Adrenal gland (tissue), 5 donors: Measurements from ENCODE around the gene GHRHR.

Experiments used
- CTCF ChIP-seq, 6 experiments: fragments of 450-650 bp in 4 of 6; fragments of 200-600 bp in 2 of 6; sonication (generic) in 1 of 6; IDR thresholded peaks; 1 replicate in 5 of 6; 2 replicates in 1 of 6; pipeline versions ENCODE4 v1.5.1 to v1.8.0; 2016 to 2021; ENCODE audit warnings: antibody characterized with exemption in 6 of 6, mild to moderate bottlenecking in 2 of 6, moderate library complexity in 1 of 6
- POLR2A ChIP-seq, 2 donors: fragments of 450-650 bp; IDR thresholded peaks; one replicate each; pipeline ENCODE4 v1.6.1; 2017; ENCODE audit warnings: antibody characterized with exemption in 2 of 2, mild to moderate bottlenecking in 2 of 2, moderate library complexity in 1 of 2
- donor health status: DM: no; HTN: no; CAD: no.

- no peak for TF ChIP-seq CTCF (IDR thresholded peaks at IDR 0.05)
- no peak for TF ChIP-seq POLR2A (IDR thresholded peaks at IDR 0.05)
Observed at GRCh38 chr7:30930621-30931020, 33.1 kb upstream of the GHRHR start.
